HepG2 (cell line): ENCODE results near the gene BACE1-AS. TPM values are rescaled to one million over a fixed set of nuclear protein-coding genes. Genes with fewer than 3 reads are reported as not detected.

Source experiments
- ATF5 ChIP-seq: sonication (generic); formaldehyde crosslinking; IDR thresholded peaks from 2 replicates; pipeline ENCODE4 v1.4.0; 2020; ENCODE audit warnings: mild to moderate bottlenecking, low read depth, missing genetic modification reagents
- CENPX ChIP-seq: sonication (generic); formaldehyde crosslinking; IDR thresholded peaks from 2 replicates; pipeline ENCODE4 v1.9.0; 2021; ENCODE audit warnings: mild to moderate bottlenecking, missing genetic modification reagents, moderate library complexity
- CREB3 ChIP-seq: sonication (generic); formaldehyde crosslinking; IDR thresholded peaks from 2 replicates; pipeline ENCODE4 v1.5.0; 2020; ENCODE audit warnings: missing genetic modification reagents
- DNMT3B ChIP-seq: conservative IDR thresholded peaks from 2 replicates; pipeline ENCODE4 v1.6.1; 2016; ENCODE audit warnings: missing biosample characterization, control low read depth
- ELF1 ChIP-seq: sonication (generic); formaldehyde crosslinking; IDR thresholded peaks from 2 replicates; pipeline ENCODE4 v1.4.0; 2020; ENCODE audit warnings: missing genetic modification reagents
- HES4 ChIP-seq: sonication (generic); formaldehyde crosslinking; IDR thresholded peaks from 2 replicates; pipeline ENCODE4 v1.9.0; 2021; ENCODE audit warnings: mild to moderate bottlenecking, missing genetic modification reagents, borderline replicate concordance
- HNF1A ChIP-seq, 2 experiments: sonication (generic) in 1 of 2; formaldehyde crosslinking in 1 of 2; IDR thresholded peaks; 2 replicates each; pipeline versions ENCODE4 v1.4.0 to v1.6.1; 2016 to 2020; ENCODE audit warnings: borderline replicate concordance in 1 of 2, low read depth in 1 of 2, mild to moderate bottlenecking in 1 of 2, missing genetic modification reagents in 1 of 2
- MXD3 ChIP-seq: IDR thresholded peaks from 2 replicates; pipeline ENCODE4 v1.6.1; 2016; ENCODE audit warnings: mild to moderate bottlenecking, missing biosample characterization, missing genetic modification reagents
- NFE2L2 ChIP-seq: fragments of 150-350 bp; IDR thresholded peaks from 2 replicates; pipeline ENCODE4 v1.6.1; 2014; ENCODE audit warnings: low read length
- NR2F6 ChIP-seq, 2 experiments: IDR thresholded peaks; 2 replicates each; pipeline ENCODE4 v1.6.1; 2016; ENCODE audit warnings: antibody characterized with exemption in 1 of 2, mild to moderate bottlenecking in 1 of 2
- PCBP1 ChIP-seq: fragments of 200-400 bp; formaldehyde crosslinking; IDR thresholded peaks from 2 replicates; pipeline ENCODE4 v1.6.1; 2017; ENCODE audit warnings: mild to moderate bottlenecking, low read depth, low read length, borderline replicate concordance
- RFX3 ChIP-seq: IDR thresholded peaks from 2 replicates; pipeline ENCODE4 v1.6.1; 2016; ENCODE audit warnings: missing biosample characterization, missing genetic modification reagents
- SALL1 ChIP-seq: sonication (generic); formaldehyde crosslinking; IDR thresholded peaks from 2 replicates; pipeline ENCODE4 v1.8.0; 2022; ENCODE audit warnings: mild to moderate bottlenecking, missing genetic modification reagents
- SAP130 ChIP-seq: IDR thresholded peaks from 2 replicates; pipeline ENCODE4 v1.6.1; 2016; ENCODE audit warnings: low read depth
- SOX6 ChIP-seq, 2 experiments: fragments of 450-650 bp in 1 of 2; sonication (generic) in 1 of 2; formaldehyde crosslinking in 1 of 2; IDR thresholded peaks; 2 replicates each; pipeline versions ENCODE4 v1.4.0 to v1.6.1; 2017 to 2020; ENCODE audit warnings: antibody characterized with exemption in 1 of 2, mild to moderate bottlenecking in 1 of 2, missing genetic modification reagents in 1 of 2
- TARDBP ChIP-seq: sonication (generic); formaldehyde crosslinking; IDR thresholded peaks from 2 replicates; pipeline ENCODE4 v1.8.0; 2022; ENCODE audit warnings: mild to moderate bottlenecking, missing genetic modification reagents
- ZMYM4 ChIP-seq: sonication (generic); formaldehyde crosslinking; IDR thresholded peaks from 2 replicates; pipeline ENCODE4 v1.8.1; 2023; ENCODE audit warnings: mild to moderate bottlenecking, missing genetic modification reagents
- ZNF121 ChIP-seq: sonication (generic); formaldehyde crosslinking; IDR thresholded peaks from 2 replicates; pipeline ENCODE4 v1.5.0; 2020; ENCODE audit warnings: mild to moderate bottlenecking, missing genetic modification reagents
- ZNF441 ChIP-seq: sonication (generic); formaldehyde crosslinking; IDR thresholded peaks from 2 replicates; pipeline ENCODE4 v1.7.0; 2021; ENCODE audit warnings: missing genetic modification reagents, borderline replicate concordance
- ZNF740 ChIP-seq: sonication (generic); formaldehyde crosslinking; IDR thresholded peaks from 2 replicates; pipeline ENCODE4 v1.4.0; 2020; ENCODE audit warnings: missing genetic modification reagents
- ZNF772 ChIP-seq: sonication (generic); formaldehyde crosslinking; IDR thresholded peaks from 2 replicates; pipeline ENCODE4 v1.5.0; 2020; ENCODE audit warnings: mild to moderate bottlenecking, missing genetic modification reagents
- ZSCAN9 ChIP-seq: IDR thresholded peaks from 2 replicates; pipeline ENCODE4 v1.6.1; 2016; ENCODE audit warnings: borderline replicate concordance
- polyA plus RNA-seq, 8 experiments: library from polyadenylated mRNA; depleted of rRNA in 3 of 8; stranded (reverse) in 7 of 8; unstranded in 1 of 8; fragments of >200 nt; fragmentation: Illumina TruSeq in 4 of 8; extraction: Trizol in 4 of 8; gene quantifications; 2 replicates each; pipeline versions ENCODE4 v1.2.1 to v1.2.3, GENCODE V29; 2011 to 2016; ENCODE audit warnings: low read depth in 4 of 8, missing spikeins in 1 of 8, mixed read lengths in 1 of 8; ENCODE audit not compliant: insufficient read depth in 1 of 8
- total RNA-seq, 5 experiments: library from RNA; depleted of rRNA; stranded (reverse); fragments of >200 nt; fragmentation: Illumina TruSeq; extraction: Trizol; gene quantifications; 2 replicates each; pipeline ENCODE4 v1.2.3, GENCODE V29; 2016; ENCODE audit warnings: low read depth in 1 of 5

BACE1-AS gene
- total and polyA plus RNA-seq, 2 of the 13 experiments (the other 11 are each of a cell fraction or from before 2014, with no cell fraction given) = 2.0 to 3.9 TPM

- TF ChIP-seq ZNF441 (CRISPR knock-in tag) = 0 out of 2 replicates have a peak, but pooled peaks have one; percentile 28
- TF ChIP-seq HES4 (CRISPR knock-in tag) = no peak
- no peak for TF ChIP-seq NR2F6 (IDR thresholded peaks at IDR 0.05)
- no peak for TF ChIP-seq NR2F6 (CRISPR knock-in tag; IDR thresholded peaks at IDR 0.05)
- TF ChIP-seq ATF5 (CRISPR knock-in tag) = no peak
- TF ChIP-seq ZMYM4 = no peak
- TF ChIP-seq SAP130 (CRISPR knock-in tag) = peak; percentile 20; the same call in 1 of the 2 replicates
- no peak for TF ChIP-seq SOX6 (IDR thresholded peaks at IDR 0.05)
- peak; percentile 10; the same call in 1 of the 2 replicates for TF ChIP-seq SOX6 (CRISPR knock-in tag; IDR thresholded peaks at IDR 0.05)
- no peak; the same call in 1 of the 2 replicates for TF ChIP-seq SALL1 (CRISPR knock-in tag)
- 0 out of 2 replicates have a peak, but pooled peaks have one; percentile 31 for TF ChIP-seq MXD3 (CRISPR knock-in tag)
- TF ChIP-seq CREB3 (CRISPR knock-in tag) = no peak
- TF ChIP-seq ELF1 (CRISPR knock-in tag) = no peak
- peak; percentile 94 for TF ChIP-seq ZNF740 (CRISPR knock-in tag)
- TF ChIP-seq ZNF121 = 0 out of 2 replicates have a peak, but pooled peaks have one; percentile 9
- TF ChIP-seq TARDBP (CRISPR knock-in tag) = no peak
- TF ChIP-seq NFE2L2 = no peak
- TF ChIP-seq CENPX (CRISPR knock-in tag) = no peak
- no peak; the same call in 1 of the 2 replicates for TF ChIP-seq ZNF772 (CRISPR knock-in tag)
- no peak for TF ChIP-seq PCBP1
- TF ChIP-seq HNF1A (IDR thresholded peaks at IDR 0.05; ENCODE audit: low read depth) = no peak
- no peak for TF ChIP-seq HNF1A (CRISPR knock-in tag; IDR thresholded peaks at IDR 0.05; ENCODE audit: borderline replicate concordance)
- TF ChIP-seq RFX3 (CRISPR knock-in tag) = no peak
- no peak for TF ChIP-seq ZSCAN9 (CRISPR knock-in tag)
- TF ChIP-seq DNMT3B (CRISPR knock-in tag) = 0 out of 2 replicates have a peak, but pooled peaks have one; percentile 18
Measured at GRCh38 chr11:117300283-117300663, 9.1 kb downstream of the BACE1-AS start (continued).
